AG04450 (cell line): ENCODE data around the gene OR6V1. TPM values are rescaled to one million over a fixed set of nuclear protein-coding genes. Genes with fewer than 3 reads are reported as not detected.
A peak's percentile ranks its signal among the peaks of the same experiment; 100 is the strongest.

Experiments used
- CTCF ChIA-PET: fragments of 300-600, 350-600 bp; formaldehyde crosslinking; extraction: SDS; loops from one replicate; lab custom pipeline; 2022; ENCODE audit warnings: antibody characterized with exemption, inconsistent platforms; lab: Charles Lee
- POLR2A ChIA-PET: fragments of 350-600 bp; formaldehyde crosslinking; extraction: SDS; loops from one replicate; lab custom pipeline; 2021; ENCODE audit warnings: antibody characterized with exemption, inconsistent platforms; lab: Yijun Ruan, JAX
- DNase-seq: peaks from one replicate; pipeline ENCODE4 v3.0.0-alpha.2; 2011; ENCODE audit warnings: low read depth, low spot score
- H3K27ac ChIP-seq: one replicate; pipeline ENCODE4 v1.5.1; 2012; ENCODE audit warnings: low read depth, low read length, control low read depth
- H3K27me3 ChIP-seq: one replicate; pipeline ENCODE4 v1.6.0; 2012; ENCODE audit warnings: low read length; ENCODE audit not compliant: control insufficient read depth, insufficient read depth
- H3K4me3 ChIP-seq: 2 replicates; pipeline ENCODE4 v1.5.1; 2011; ENCODE audit warnings: mild to moderate bottlenecking, low read depth, low read length, control low read depth
- H3K9me3 ChIP-seq: 2 replicates; pipeline ENCODE4 v1.5.1; 2012; ENCODE audit warnings: low read length; ENCODE audit not compliant: control insufficient read depth, insufficient read depth
- CTCF ChIP-seq: IDR thresholded peaks from 2 replicates; pipeline ENCODE4 v1.5.1; 2011; ENCODE audit warnings: low read depth, low read length, control low read depth, inconsistent platforms
- polyA minus RNA-seq: library from RNA; depleted of rRNA, polyadenylated mRNA; stranded (reverse); fragments of >200 nt; gene quantifications from 2 replicates; pipeline ENCODE4 v1.2.3, GENCODE V29; 2011; rRNA and poly(A)+ RNA removed
- polyA plus RNA-seq: library from polyadenylated mRNA; depleted of rRNA; stranded (reverse); fragments of >200 nt; gene quantifications from 2 replicates; pipeline ENCODE4 v1.2.3, GENCODE V29; 2011; rRNA removed

Gene OR6V1
- polyA plus RNA-seq (not detected in 2 replicates), polyA minus RNA-seq (not detected in 2 replicates)

GRCh38 chr7:143052041-143052440, at the start of gene OR6V1:
OR6V1 (plus strand) TSS chr7:143052341; CDS start chr7:143052341, 0 bp downstream.
- POLR2A ChIA-PET, result no interaction called here
- Histone ChIP-seq H3K4me3 (no peak within 1 kb of the TSS), H3K27me3 (no peaks in the 10 kb centered on the region), H3K27ac (no peak within 1 kb of the TSS), H3K9me3 (peaks cover 17% of the 10 kb centered on the region)
- TF ChIP-seq CTCF, result no peak
- CTCF ChIA-PET, result no interaction called here
- no peak for DNase-seq

GRCh38 chr7:143002898-143003297, 49.2 kb upstream of the OR6V1 start:
- H3K27me3 ChIP-seq, result no peaks in the 10 kb centered on the region
- TF ChIP-seq CTCF, result no peak
- no peak overlapping the region for H3K27ac ChIP-seq
- POLR2A ChIA-PET, result no interaction called here
- no peak overlapping the region for H3K4me3 ChIP-seq
- no peak for DNase-seq
- CTCF ChIA-PET, result interaction anchor here (0.6 to 12.7 kb wide), 24 partner anchors 8 to 520 kb away, joined by 3 to 406 read pairs (median 4); partner anchors contain the start of gene TAS2R40
- H3K9me3 ChIP-seq, result no peaks in the 10 kb centered on the region

- TF ChIP-seq CTCF, result peak; percentile 72
- Histone ChIP-seq H3K27me3 (no peaks in the 10 kb centered on the region), H3K9me3 (no peaks in the 10 kb centered on the region), H3K4me3 (no peak overlapping the region; the same call in 1 of the 2 replicates), H3K27ac (no peak overlapping the region)
- peak; percentile 7 for DNase-seq
- CTCF ChIA-PET, result interaction anchor here (0.6 to 12.7 kb wide), 28 partner anchors 9 to 869 kb away, joined by 3 to 406 read pairs (median 4); partner anchors contain the start of genes EPHB6 and TAS2R40
- POLR2A ChIA-PET, result no interaction called here
Observed at GRCh38 chr7:143003393-143004051, 48.6 kb upstream of the OR6V1 start.

GRCh38 chr7:143005632-143006260, 46.4 kb upstream of the OR6V1 start:
- Histone ChIP-seq H3K27ac (no peak overlapping the region), H3K27me3 (no peaks in the 10 kb centered on the region), H3K9me3 (no peaks in the 10 kb centered on the region), H3K4me3 (no peak overlapping the region)
- ChIA-PET CTCF (interaction anchor here (0.6 to 12.7 kb wide), 10 partner anchors 10 to 235 kb away, joined by 3 to 406 read pairs (median 4); partner anchors contain the start of gene TAS2R40), POLR2A (no interaction called here)
- TF ChIP-seq CTCF, result no peak
- DNase-seq, result no peak
